Transverse colon (tissue), 4 donors: ENCODE results near the gene NSD1. TPM values are rescaled to one million over a fixed set of nuclear protein-coding genes. Genes with fewer than 3 reads are reported as not detected.
A peak's percentile ranks its signal among the peaks of the same experiment; 100 is the strongest.

Source experiments
- DNase-seq: peaks from one replicate; pipeline ENCODE4 v3.0.0-alpha.2; 2019
- H3K27ac ChIP-seq, 4 donors: fragments of 200-600 bp; sonication (generic); 2 replicates each; pipeline ENCODE4 v1.5.1; 2016 to 2018; ENCODE audit warnings: inconsistent platforms in 4 of 4
- H3K27me3 ChIP-seq: fragments of 200-600 bp; sonication (generic); 2 replicates; pipeline ENCODE4 v1.5.1; 2017; ENCODE audit warnings: inconsistent platforms
- H3K36me3 ChIP-seq, 4 donors: fragments of 200-600 bp; sonication (generic); 2 replicates each; pipeline ENCODE4 v1.5.1; 2017 to 2019; ENCODE audit warnings: inconsistent platforms in 4 of 4
- H3K4me1 ChIP-seq, 4 donors: fragments of 200-600 bp; sonication (generic); 2 replicates each; pipeline ENCODE4 v1.5.1; 2017 to 2020; ENCODE audit warnings: inconsistent platforms in 4 of 4
- H3K4me3 ChIP-seq, 4 donors: fragments of 200-600 bp; sonication (generic); 1 replicate in 1 of 4; 2 replicates in 3 of 4; pipeline versions ENCODE4 v1.5.1 to v1.6.1; 2017 to 2019; ENCODE audit warnings: inconsistent platforms in 4 of 4
- H3K9me3 ChIP-seq, 2 donors: fragments of 200-600 bp; sonication (generic); 2 replicates each; pipeline ENCODE4 v1.5.1; 2017 to 2019; ENCODE audit warnings: inconsistent platforms in 2 of 2
- EP300 ChIP-seq: sonication (generic); formaldehyde crosslinking; IDR thresholded peaks from one replicate; pipeline ENCODE4 v1.6.1; 2017; ENCODE audit warnings: antibody characterized with exemption, low read depth
- POLR2A ChIP-seq: fragments of 450-650 bp; IDR thresholded peaks from one replicate; pipeline ENCODE4 v1.6.1; 2016; ENCODE audit warnings: antibody characterized with exemption, mild to moderate bottlenecking, moderate library complexity
- POLR2AphosphoS5 ChIP-seq, 3 donors: sonication (generic); formaldehyde crosslinking; IDR thresholded peaks; one replicate each; pipeline ENCODE4 v1.6.1; 2016; ENCODE audit warnings: antibody characterized with exemption in 3 of 3
- WGBS, 2 donors: methylation state at CpG; one replicate each; pipeline ENCODE4 v1.1.5; 2018; ENCODE audit warnings: low coverage in 1 of 2; 5-methylcytosine and 5-hydroxymethylcytosine counted together
- in situ Hi-C, 4 donors: fragments of 200-750 bp; cut with MboI; loops; one replicate each; pipeline versions ENCODE4 v1.15.0 to v1.15.1; 2017; ENCODE audit warnings: low sequenced_read_pairs in 3 of 4, low pct_ligation_motif_present in 1 of 4, low pct_unique_long_range_greater_than_20kb in 1 of 4
- intact Hi-C: fragments of 100-400 bp; cut with DNase I; formaldehyde crosslinking; loops from one replicate; pipeline ENCODE4 v1.15.1; 2023; ENCODE audit warnings: low total_unique reads
- total RNA-seq, 4 donors: library from RNA; depleted of rRNA; stranded (reverse); fragments of >200 nt; gene quantifications; one replicate each; pipeline ENCODE4 v1.1.0, GENCODE V29; 2016
- TF ChIP-seq, protein P1 (sequence below), 5 experiments: fragments of 200-600 bp in 3 of 5; fragments of 450-650 bp in 2 of 5; sonication (generic) in 3 of 5; IDR thresholded peaks; 1 replicate in 2 of 5; 2 replicates in 3 of 5; pipeline ENCODE4 v1.5.1; 2016 to 2017; ENCODE audit warnings: antibody characterized with exemption in 5 of 5, inconsistent platforms in 3 of 5, mild to moderate bottlenecking in 2 of 5, moderate library complexity in 1 of 5

Gene NSD1
- total RNA-seq, 4 donors from 2014 or later, result 32.6 to 84.9 (median 60.7) TPM

DNA sequence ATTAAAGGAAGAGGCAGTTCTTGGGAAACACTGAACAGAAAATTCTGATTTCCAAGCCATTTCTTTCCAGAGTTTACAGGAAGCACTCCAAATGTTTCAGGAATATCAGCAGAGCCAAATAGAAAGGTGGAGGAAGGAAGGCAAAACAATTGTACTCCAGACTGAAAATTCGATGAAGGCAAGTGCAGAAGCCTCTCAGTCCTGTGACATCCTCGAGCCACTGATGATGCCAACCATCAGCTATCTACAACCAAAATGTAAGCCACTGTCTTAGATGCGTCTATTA is 215.7 kb downstream of the NSD1 start:
- intact Hi-C loops (no loop called here), in situ Hi-C loops (no loop called here)
- no peak for DNase-seq
- 46 to 60% methylated on average over 1 to 3 of the region's 3 CpGs for WGBS, 2 donors
- Histone ChIP-seq H3K27ac (no peak overlapping the region), H3K4me3 (no peak overlapping the region), H3K4me1 (peaks cover 17 to 37% (median 25%) of the 10 kb centered on the region in 4 donors), H3K36me3 (peaks cover 0 to 9% (median 2%) of the 10 kb centered on the region in 4 donors), H3K27me3 (no peaks in the 10 kb centered on the region), H3K9me3 (no peaks in the 10 kb centered on the region)
- TF ChIP-seq POLR2A, result no peak
- TF ChIP-seq, protein P1, sequence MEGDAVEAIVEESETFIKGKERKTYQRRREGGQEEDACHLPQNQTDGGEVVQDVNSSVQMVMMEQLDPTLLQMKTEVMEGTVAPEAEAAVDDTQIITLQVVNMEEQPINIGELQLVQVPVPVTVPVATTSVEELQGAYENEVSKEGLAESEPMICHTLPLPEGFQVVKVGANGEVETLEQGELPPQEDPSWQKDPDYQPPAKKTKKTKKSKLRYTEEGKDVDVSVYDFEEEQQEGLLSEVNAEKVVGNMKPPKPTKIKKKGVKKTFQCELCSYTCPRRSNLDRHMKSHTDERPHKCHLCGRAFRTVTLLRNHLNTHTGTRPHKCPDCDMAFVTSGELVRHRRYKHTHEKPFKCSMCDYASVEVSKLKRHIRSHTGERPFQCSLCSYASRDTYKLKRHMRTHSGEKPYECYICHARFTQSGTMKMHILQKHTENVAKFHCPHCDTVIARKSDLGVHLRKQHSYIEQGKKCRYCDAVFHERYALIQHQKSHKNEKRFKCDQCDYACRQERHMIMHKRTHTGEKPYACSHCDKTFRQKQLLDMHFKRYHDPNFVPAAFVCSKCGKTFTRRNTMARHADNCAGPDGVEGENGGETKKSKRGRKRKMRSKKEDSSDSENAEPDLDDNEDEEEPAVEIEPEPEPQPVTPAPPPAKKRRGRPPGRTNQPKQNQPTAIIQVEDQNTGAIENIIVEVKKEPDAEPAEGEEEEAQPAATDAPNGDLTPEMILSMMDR (IDR thresholded peaks at IDR 0.05), result no peak
- TF ChIP-seq EP300, result no peak
- no peak for TF ChIP-seq POLR2AphosphoS5 (IDR thresholded peaks at IDR 0.05)

DNA sequence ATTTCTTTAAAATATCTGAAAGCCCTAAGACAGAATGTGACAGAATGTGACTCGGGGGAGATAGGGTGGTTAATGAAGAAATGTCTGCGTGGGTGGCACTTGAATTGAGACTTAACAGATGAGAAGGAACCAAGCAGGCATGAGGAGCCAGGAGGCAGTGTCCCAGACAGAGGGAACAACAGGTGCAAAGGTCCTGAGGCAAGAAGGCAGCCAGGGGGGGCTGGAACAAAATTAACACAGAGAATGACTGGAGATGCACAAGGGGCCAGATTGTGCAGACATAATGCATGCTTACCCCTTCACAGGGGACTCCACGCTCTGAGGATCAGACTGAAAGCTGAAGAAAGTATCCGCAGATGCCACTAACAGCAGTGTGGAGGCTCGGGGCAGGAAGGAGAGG is 216.2 kb downstream of the NSD1 start:
- WGBS, 2 donors, result 75 to 94% methylated on average over 3 to 5 of the region's 5 CpGs
- Histone ChIP-seq H3K9me3 (no peaks in the 10 kb centered on the region), H3K27me3 (no peaks in the 10 kb centered on the region), H3K4me3 (peak overlapping the region in 1 of 4 donors; percentile 96), H3K27ac (no peak overlapping the region), H3K36me3 (peaks cover 0 to 9% (median 2%) of the 10 kb centered on the region in 4 donors), H3K4me1 (peaks cover 17 to 37% (median 25%) of the 10 kb centered on the region in 4 donors)
- in situ Hi-C loops, result no loop called here
- DNase-seq, result no peak
- no peak for TF ChIP-seq POLR2AphosphoS5 (IDR thresholded peaks at IDR 0.05)
- TF ChIP-seq, protein P1 (IDR thresholded peaks at IDR 0.05), result no peak
- TF ChIP-seq POLR2A, result no peak
- no peak for TF ChIP-seq EP300
- intact Hi-C loops, result no loop called here

Other genes with a start within 250 kb of the NSD1 start
- 1 to 10 TPM; 2.6 to 6.0 (median 4.7) TPM for gene HK3, start 234.4 kb upstream of the NSD1 start, total RNA-seq
- 100 to 1,000 TPM in 1 of 4 donors, 10 to 100 TPM in 3; 25.1 to 213 (median 34.6) TPM for gene UIMC1, start 127.0 kb upstream of the NSD1 start, total RNA-seq
- gene ZNF346, start 111.1 kb upstream of the NSD1 start, total RNA-seq, result 10 to 100 TPM; 10.1 to 19.5 (median 12.6) TPM
- 10 to 100 TPM; 15.3 to 86.2 (median 22.2) TPM for gene FGFR4, start 46.9 kb upstream of the NSD1 start, total RNA-seq
- gene RAB24, start 169.9 kb downstream of the NSD1 start, total RNA-seq, result 10 to 100 TPM; 38.2 to 68.1 (median 51.8) TPM
- gene PRELID1, start 170.0 kb downstream of the NSD1 start, total RNA-seq, result 100 to 1,000 TPM in 3 of 4 donors, 10 to 100 TPM in 1; 52.1 to 192 (median 142) TPM
- gene MXD3, start 178.1 kb downstream of the NSD1 start, total RNA-seq, result 100 to 1,000 TPM in 1 of 4 donors, 10 to 100 TPM in 3; 10.8 to 257 (median 21.7) TPM
- 100 to 1,000 TPM; 236 to 322 (median 293) TPM for gene LMAN2, start 217.9 kb downstream of the NSD1 start, total RNA-seq
- gene RGS14, start 224.2 kb downstream of the NSD1 start, total RNA-seq, result 10 to 100 TPM; 16.5 to 49.6 (median 24.4) TPM